ENCODE results near the gene ROBO2. TPM values are rescaled to one million over a fixed set of nuclear protein-coding genes. Genes with fewer than 3 reads are reported as not detected.

ROBO2 gene
- total RNA-seq, 2 donors from 2014 or later: 0.74 to 0.88 TPM

DNA sequence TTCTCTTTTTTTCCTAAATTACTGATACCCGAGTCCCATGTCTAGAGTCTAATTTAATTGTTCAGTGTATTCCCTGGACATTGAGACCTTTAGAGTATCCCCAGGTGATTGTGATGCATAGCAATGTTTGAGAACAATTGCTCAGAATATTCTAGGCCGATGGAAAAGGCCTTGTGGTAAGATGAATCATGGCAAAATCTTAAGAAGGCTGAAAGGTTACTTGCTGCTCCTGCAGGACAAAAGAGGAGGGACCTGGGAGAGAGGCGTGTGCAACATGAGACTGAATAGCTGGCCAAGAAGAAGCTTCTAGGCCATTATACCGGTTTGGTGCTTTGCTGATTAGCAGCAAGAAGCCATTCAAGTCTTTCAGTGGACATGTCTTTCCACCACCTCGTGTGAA is 256.6 kb downstream of the ROBO2 start:
- Histone ChIP-seq H3K36me3 (no peaks in the 10 kb centered on the region), H3K27me3 (no peaks in the 10 kb centered on the region), H3K4me1 (no peaks in the 10 kb centered on the region), H3K4me3 (no peak overlapping the region), H3K27ac (no peak overlapping the region), H3K9ac (ENCODE audit: low read depth in 2 of 2, low read length in 2 of 2) (no peak overlapping the region), H3K9me3 (no peaks in the 10 kb centered on the region)
- DNase-seq: no peak
- intact Hi-C loops (cut with DNase I): no loop called here
- TF ChIP-seq, protein P1, sequence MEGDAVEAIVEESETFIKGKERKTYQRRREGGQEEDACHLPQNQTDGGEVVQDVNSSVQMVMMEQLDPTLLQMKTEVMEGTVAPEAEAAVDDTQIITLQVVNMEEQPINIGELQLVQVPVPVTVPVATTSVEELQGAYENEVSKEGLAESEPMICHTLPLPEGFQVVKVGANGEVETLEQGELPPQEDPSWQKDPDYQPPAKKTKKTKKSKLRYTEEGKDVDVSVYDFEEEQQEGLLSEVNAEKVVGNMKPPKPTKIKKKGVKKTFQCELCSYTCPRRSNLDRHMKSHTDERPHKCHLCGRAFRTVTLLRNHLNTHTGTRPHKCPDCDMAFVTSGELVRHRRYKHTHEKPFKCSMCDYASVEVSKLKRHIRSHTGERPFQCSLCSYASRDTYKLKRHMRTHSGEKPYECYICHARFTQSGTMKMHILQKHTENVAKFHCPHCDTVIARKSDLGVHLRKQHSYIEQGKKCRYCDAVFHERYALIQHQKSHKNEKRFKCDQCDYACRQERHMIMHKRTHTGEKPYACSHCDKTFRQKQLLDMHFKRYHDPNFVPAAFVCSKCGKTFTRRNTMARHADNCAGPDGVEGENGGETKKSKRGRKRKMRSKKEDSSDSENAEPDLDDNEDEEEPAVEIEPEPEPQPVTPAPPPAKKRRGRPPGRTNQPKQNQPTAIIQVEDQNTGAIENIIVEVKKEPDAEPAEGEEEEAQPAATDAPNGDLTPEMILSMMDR (IDR thresholded peaks at IDR 0.05): no peak

DNA sequence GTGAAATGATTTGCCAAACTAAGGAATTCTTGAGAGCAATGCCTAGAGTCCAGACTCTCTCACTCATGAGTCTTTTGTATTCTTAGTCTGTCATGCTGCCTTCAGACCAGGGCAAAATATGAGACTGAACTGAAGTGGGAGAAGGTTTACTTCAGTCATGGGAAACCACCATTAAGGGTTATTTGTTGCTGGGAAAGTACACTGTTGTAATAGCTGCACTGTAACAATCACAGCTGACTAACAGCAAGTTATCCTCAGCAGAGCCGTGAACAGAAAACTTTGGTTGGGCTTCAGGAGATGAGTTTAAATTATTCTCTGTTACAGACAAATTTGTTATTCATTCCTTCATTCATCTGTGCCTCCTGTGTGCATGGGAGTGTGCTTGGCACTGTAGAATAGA is 258.5 kb downstream of the ROBO2 start:
- TF ChIP-seq, protein P1 (IDR thresholded peaks at IDR 0.05): no peak
- no peaks in the 10 kb centered on the region for H3K9me3 ChIP-seq
- no peaks in the 10 kb centered on the region for H3K27me3 ChIP-seq
- H3K9ac ChIP-seq (ENCODE audit: low read depth in 2 of 2, low read length in 2 of 2): no peak overlapping the region
- intact Hi-C loops (cut with DNase I): no loop called here
- no peaks in the 10 kb centered on the region for H3K36me3 ChIP-seq
- DNase-seq: no peak
- no peak overlapping the region for H3K4me3 ChIP-seq
- no peak overlapping the region for H3K27ac ChIP-seq
- no peaks in the 10 kb centered on the region for H3K4me1 ChIP-seq

DNA sequence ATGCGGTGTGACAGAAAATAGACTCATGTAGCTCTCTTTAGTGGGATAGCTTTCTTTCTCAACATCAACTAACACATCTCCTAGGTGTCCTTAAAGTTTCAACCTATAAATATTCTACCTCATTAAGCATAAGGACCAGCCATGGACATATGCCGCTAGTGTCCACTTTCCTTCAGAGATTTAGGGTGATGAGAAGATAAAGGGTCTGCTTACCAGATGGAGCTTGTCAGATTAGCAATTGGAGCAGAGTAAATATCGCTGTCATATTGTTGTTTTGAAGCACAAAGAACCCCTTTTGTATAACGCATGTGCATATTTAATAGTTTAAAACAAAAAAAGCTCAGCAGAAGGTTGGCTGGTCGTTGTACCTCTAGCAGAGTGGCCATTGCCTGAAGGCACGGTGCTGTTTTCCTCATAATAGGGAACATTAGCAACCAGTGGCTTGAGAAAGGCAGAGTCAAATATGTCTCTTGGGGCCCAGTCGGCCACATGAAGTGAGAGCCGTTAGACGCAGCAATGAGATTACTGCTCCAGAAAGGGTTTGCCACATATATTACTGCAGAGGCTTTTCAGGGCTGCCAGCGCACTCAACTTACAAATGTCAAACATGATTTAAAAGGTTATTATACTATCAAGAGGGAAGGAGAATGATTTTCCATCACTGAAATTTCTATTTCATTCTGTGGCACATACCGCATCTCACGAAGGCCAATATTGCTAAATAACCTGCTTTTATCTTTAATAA is 264.2 kb downstream of the ROBO2 start:
- H3K4me1 ChIP-seq: no peaks in the 10 kb centered on the region
- TF ChIP-seq, protein P1 (IDR thresholded peaks at IDR 0.05): no peak
- no peaks in the 10 kb centered on the region for H3K27me3 ChIP-seq
- H3K27ac ChIP-seq: no peak overlapping the region
- no peaks in the 10 kb centered on the region for H3K36me3 ChIP-seq
- no peaks in the 10 kb centered on the region for H3K9me3 ChIP-seq
- intact Hi-C loops (cut with DNase I): no loop called here
- DNase-seq: no peak
- H3K4me3 ChIP-seq: no peak overlapping the region
- no peak overlapping the region for H3K9ac ChIP-seq (ENCODE audit: low read depth in 2 of 2, low read length in 2 of 2)

DNA sequence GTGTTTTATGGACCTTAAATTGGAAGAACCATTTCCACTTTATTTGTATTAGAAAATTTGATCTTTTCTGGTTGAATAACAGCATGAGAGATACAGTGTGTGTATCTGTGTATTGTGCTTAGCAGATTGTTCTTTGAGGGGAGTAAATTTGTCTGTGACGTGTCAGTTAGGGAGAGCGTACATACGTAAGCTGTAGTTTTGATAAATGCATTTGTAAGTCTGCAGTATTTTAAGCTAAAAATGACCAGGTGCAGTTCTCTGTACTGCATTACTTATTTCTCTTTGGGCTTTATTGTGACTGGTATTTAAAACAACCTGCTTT is 264.8 kb downstream of the ROBO2 start:
- Histone ChIP-seq H3K4me3 (no peak overlapping the region), H3K36me3 (no peaks in the 10 kb centered on the region), H3K4me1 (no peaks in the 10 kb centered on the region), H3K27ac (no peak overlapping the region), H3K9ac (ENCODE audit: low read depth in 2 of 2, low read length in 2 of 2) (no peak overlapping the region), H3K9me3 (no peaks in the 10 kb centered on the region), H3K27me3 (no peaks in the 10 kb centered on the region)
- DNase-seq: no peak
- TF ChIP-seq, protein P1 (IDR thresholded peaks at IDR 0.05): no peak
- intact Hi-C loops (cut with DNase I): no loop called here

DNA sequence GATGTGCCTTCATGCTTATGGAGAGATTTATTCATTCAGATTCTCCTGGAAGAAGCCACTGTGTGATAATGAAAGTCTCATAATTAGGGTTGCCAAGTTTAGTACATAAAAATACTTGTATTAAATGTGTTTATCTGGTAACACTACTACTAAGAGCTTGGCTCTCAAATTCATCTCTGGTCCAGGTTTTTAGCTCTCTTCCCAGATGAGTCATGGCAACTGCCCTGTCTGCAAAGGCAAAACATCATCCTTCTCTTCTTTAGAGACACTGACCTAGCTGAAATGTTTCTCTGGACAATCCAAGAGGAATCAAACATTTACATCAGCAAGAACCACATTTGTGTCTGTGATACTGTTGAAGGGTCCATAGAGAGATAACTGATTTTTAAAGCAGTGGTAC is 269.6 kb downstream of the ROBO2 start:
- Histone ChIP-seq H3K9ac (ENCODE audit: low read depth in 2 of 2, low read length in 2 of 2) (no peak overlapping the region), H3K4me3 (no peak overlapping the region), H3K36me3 (no peaks in the 10 kb centered on the region), H3K4me1 (no peaks in the 10 kb centered on the region), H3K9me3 (no peaks in the 10 kb centered on the region), H3K27me3 (no peaks in the 10 kb centered on the region), H3K27ac (no peak overlapping the region)
- TF ChIP-seq, protein P1 (IDR thresholded peaks at IDR 0.05): no peak
- intact Hi-C loops (cut with DNase I): no loop called here
- DNase-seq: no peak
